GM13977 (cell line): ENCODE results near the gene KIF4A.

Source experiments
- DNase-seq: peaks from one replicate; pipeline ENCODE4 v3.0.0; 2012; ENCODE audit warnings: low spot score
- CTCF ChIP-seq: IDR thresholded peaks from 2 replicates; pipeline ENCODE4 v1.5.1; 2012; ENCODE audit warnings: mild to moderate bottlenecking, control low read depth; ENCODE audit not compliant: insufficient read depth; ENCODE audit errors: extremely low read depth, missing control alignments
- in situ Hi-C: fragments of 300-500 bp; cut with MboI; formaldehyde crosslinking; loops from one replicate; pipeline ENCODE4 v1.12.0; 2022; ENCODE audit warnings: low sequenced_read_pairs, low pct_unique_long_range_greater_than_20kb, mixed read lengths, inconsistent platforms; ENCODE audit not compliant: unreplicated experiment

The KIF4A gene

GRCh38 chrX:70427365-70427764 lies 137.5 kb downstream of the KIF4A start:
- DNase-seq: no peak
- in situ Hi-C loops: no loop called here
- no peak for TF ChIP-seq CTCF

- no peak for TF ChIP-seq CTCF
- no peak for DNase-seq
- in situ Hi-C loops: no loop called here
These were observed 139.9 kb downstream of the KIF4A start for GRCh38 chrX:70429759-70430158.

GRCh38 chrX:70432936-70433847 lies 143.3 kb downstream of the KIF4A start:
- TF ChIP-seq CTCF: no peak
- in situ Hi-C loops: no loop called here
- DNase-seq: no peak

- DNase-seq: peak; percentile 79
- TF ChIP-seq CTCF: peak; percentile 71
- in situ Hi-C loops: no loop called here
These were observed 144.0 kb downstream of the KIF4A start for GRCh38 chrX:70433848-70434351.

GRCh38 chrX:70434352-70434866 lies 144.5 kb downstream of the KIF4A start:
- TF ChIP-seq CTCF: no peak
- DNase-seq: peak; percentile 86
- in situ Hi-C loops: no loop called here

GRCh38 chrX:70434914-70435586 lies 145.1 kb downstream of the KIF4A start:
- no peak for TF ChIP-seq CTCF
- in situ Hi-C loops: no loop called here
- peak; percentile 45 for DNase-seq
